Testis (tissue), 3 donors: ENCODE results near the gene SPAAR. TPM values are rescaled to one million over a fixed set of nuclear protein-coding genes. Genes with fewer than 3 reads are reported as not detected.

ENCODE experiments used
- DNase-seq: peaks from one replicate; pipeline ENCODE4 v3.0.0-alpha.2; 2019
- H3K27ac ChIP-seq, 2 donors: fragments of 200-600 bp; sonication (generic); one replicate each; pipeline ENCODE4 v1.5.1; 2019
- H3K27me3 ChIP-seq: fragments of 200-600 bp; sonication (generic); one replicate; pipeline ENCODE4 v1.5.1; 2019
- H3K36me3 ChIP-seq: fragments of 200-600 bp; sonication (generic); one replicate; pipeline ENCODE4 v1.5.1; 2017; ENCODE audit warnings: low read depth; ENCODE audit errors: missing control alignments
- H3K4me1 ChIP-seq: fragments of 200-600 bp; sonication (generic); one replicate; pipeline ENCODE4 v1.5.1; 2019
- H3K4me3 ChIP-seq, 2 donors: fragments of 200-600 bp; sonication (generic); one replicate each; pipeline ENCODE4 v1.5.1; 2017 to 2019
- H3K9me3 ChIP-seq: fragments of 200-600 bp; sonication (generic); one replicate; pipeline ENCODE4 v1.5.1; 2017
- CTCF ChIP-seq, 3 experiments: fragments of 450-650 bp in 2 of 3; fragments of 200-600 bp in 1 of 3; sonication (generic) in 1 of 3; IDR thresholded peaks; one replicate each; pipeline ENCODE4 v1.5.1; 2016 to 2019; ENCODE audit warnings: antibody characterized with exemption in 3 of 3, mild to moderate bottlenecking in 2 of 3, moderate library complexity in 1 of 3
- POLR2A ChIP-seq: fragments of 450-650 bp; IDR thresholded peaks from one replicate; pipeline ENCODE4 v1.6.1; 2017; ENCODE audit warnings: antibody characterized with exemption, mild to moderate bottlenecking, moderate library complexity
- WGBS, 2 donors: methylation state at CpG; one replicate each; pipeline ENCODE4 v1.1.5; 2018; 5-methylcytosine and 5-hydroxymethylcytosine counted together
- intact Hi-C: fragments of 100-400 bp; cut with DNase I; formaldehyde crosslinking; loops from one replicate; pipeline ENCODE4 v1.15.1; 2023; ENCODE audit warnings: low total_unique reads
- polyA plus RNA-seq: library from polyadenylated mRNA; stranded (reverse); fragments of 350-450 nt; fragmentation: Illumina TruSeq; extraction: RNeasy Lipid Tissue Mini Kit (QIAGEN cat#74804); gene quantifications from one replicate; pipeline ENCODE4 v1.2.3, GENCODE V29; 2014; ENCODE audit warnings: low read depth, low replicate concordance; ENCODE audit not compliant: insufficient read depth
- total RNA-seq, 2 donors: library from RNA; depleted of rRNA; stranded (reverse); fragments of >200 nt; gene quantifications; one replicate each; pipeline ENCODE4 v1.2.3, GENCODE V29; 2016

The SPAAR gene
- total and polyA plus RNA-seq, 3 donors from 2014 or later, result 15.0 to 69.8 (median 56.9) TPM

- DNase-seq, result no peak
- intact Hi-C loops, result no loop called here
- Histone ChIP-seq H3K27ac (no peak overlapping the region), H3K4me1 (peaks cover 5% of the 10 kb centered on the region), H3K36me3 (no peaks in the 10 kb centered on the region), H3K4me3 (no peak overlapping the region), H3K9me3 (no peaks in the 10 kb centered on the region), H3K27me3 (no peaks in the 10 kb centered on the region)
- WGBS, 2 donors, result 95 to 97% methylated on average over 3 of the region's 3 CpGs
- TF ChIP-seq CTCF (IDR thresholded peaks at IDR 0.05) (no peak), POLR2A (no peak)
Observed at GRCh38 chr9:35944173-35944572, 34.9 kb downstream of the SPAAR start.

GRCh38 chr9:35944841-35945240 lies 35.6 kb downstream of the SPAAR start:
- Histone ChIP-seq H3K27me3 (no peaks in the 10 kb centered on the region), H3K4me1 (peaks cover 5% of the 10 kb centered on the region)

GRCh38 chr9:35945341-35946018 lies 36.2 kb downstream of the SPAAR start:
- peaks cover 5% of the 10 kb centered on the region for H3K4me1 ChIP-seq
- 21 to 22% methylated on average over 10 of the region's 10 CpGs for WGBS, 2 donors
- H3K27ac ChIP-seq, result no peak overlapping the region
- TF ChIP-seq CTCF (IDR thresholded peaks at IDR 0.05) (peak; percentile 73 to 84 (median 78)), POLR2A (no peak)
- peak overlapping the region in 1 of 2 donors; percentile 3 for H3K4me3 ChIP-seq
- intact Hi-C loops, result no loop called here
- DNase-seq, result peak; percentile 85
- no peaks in the 10 kb centered on the region for H3K9me3 ChIP-seq
- no peaks in the 10 kb centered on the region for H3K27me3 ChIP-seq
- H3K36me3 ChIP-seq, result no peaks in the 10 kb centered on the region

More at GRCh38 chr9:35944841-35945240, 35.6 kb downstream of the SPAAR start:
- H3K9me3 ChIP-seq, result no peaks in the 10 kb centered on the region
- intact Hi-C loops, result no loop called here
- no peaks in the 10 kb centered on the region for H3K36me3 ChIP-seq
- no peak overlapping the region for H3K4me3 ChIP-seq
- no peak for DNase-seq
- no peak overlapping the region for H3K27ac ChIP-seq
- 84 to 91% methylated on average over 3 of the region's 3 CpGs for WGBS, 2 donors
- TF ChIP-seq POLR2A, result no peak
- TF ChIP-seq CTCF (IDR thresholded peaks at IDR 0.05), result no peak

GRCh38 chr9:35948451-35948850 lies 39.2 kb downstream of the SPAAR start:
- no peak overlapping the region for H3K4me3 ChIP-seq
- no peak for TF ChIP-seq POLR2A
- TF ChIP-seq CTCF (IDR thresholded peaks at IDR 0.05), result no peak
- WGBS, 2 donors, result 73 to 82% methylated on average over 2 of the region's 2 CpGs
- H3K27ac ChIP-seq, result no peak overlapping the region
- no peaks in the 10 kb centered on the region for H3K36me3 ChIP-seq
- H3K27me3 ChIP-seq, result no peaks in the 10 kb centered on the region
- no peak for DNase-seq
- intact Hi-C loops, result no loop called here
- H3K4me1 ChIP-seq, result peaks cover 5% of the 10 kb centered on the region
- H3K9me3 ChIP-seq, result no peaks in the 10 kb centered on the region

GRCh38 chr9:35948901-35949318 lies 39.6 kb downstream of the SPAAR start:
- Histone ChIP-seq H3K27ac (no peak overlapping the region), H3K27me3 (no peaks in the 10 kb centered on the region), H3K9me3 (no peaks in the 10 kb centered on the region), H3K4me3 (no peak overlapping the region), H3K36me3 (no peaks in the 10 kb centered on the region), H3K4me1 (peaks cover 5% of the 10 kb centered on the region)
- intact Hi-C loops, result no loop called here
- no peak for TF ChIP-seq POLR2A
- no peak for TF ChIP-seq CTCF (IDR thresholded peaks at IDR 0.05)
- WGBS, 2 donors, result 59 to 60% methylated on average over 2 of the region's 2 CpGs
- no peak for DNase-seq
